Measurements from ENCODE around the gene PAQR4. TPM values are rescaled to one million over a fixed set of nuclear protein-coding genes. Genes with fewer than 3 reads are reported as not detected.

The PAQR4 gene
- total and polyA plus RNA-seq, 10 of the 15 experiments (the other 5 are each of a cell fraction or from before 2014, with no cell fraction given), result 0.39 to 31.8 (median 13.5) TPM

DNA sequence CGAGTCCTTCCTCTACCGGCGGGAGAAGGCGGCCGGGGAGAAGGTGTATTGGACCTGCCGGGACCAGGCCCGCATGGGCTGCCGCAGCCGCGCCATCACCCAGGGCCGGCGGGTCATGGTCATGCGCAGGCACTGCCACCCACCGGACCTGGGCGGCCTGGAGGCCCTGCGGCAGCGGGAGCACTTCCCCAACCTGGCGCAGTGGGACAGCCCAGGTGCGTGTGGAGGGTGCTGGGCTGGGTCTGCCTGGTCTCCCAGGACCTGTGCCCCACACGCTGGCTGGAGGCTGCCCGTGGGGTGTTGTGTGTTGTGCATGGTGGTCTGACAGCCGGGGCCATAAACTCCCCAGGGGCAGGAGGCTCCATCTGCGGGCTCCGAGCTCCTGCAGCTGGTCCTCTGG is 32.0 kb upstream of the PAQR4 start:
- DNase-seq (ENCODE audit: low read depth, low spot score) (no peak), FAIRE-seq (no peak), ATAC-seq (no peak)
- Histone ChIP-seq H3K4me3 (no peak overlapping the region), H3K79me2 (ENCODE audit: control insufficient read depth, insufficient read depth, low read length) (no peaks in the 10 kb centered on the region), H3K9ac (ENCODE audit: control insufficient read depth, insufficient read depth, low read length) (no peak overlapping the region), H2AFZ (ENCODE audit: control insufficient read depth, low read depth, low read length) (no peak overlapping the region), H3K4me2 (ENCODE audit: control insufficient read depth, insufficient read depth) (no peak overlapping the region), H3K4me1 (ENCODE audit: control insufficient read depth, insufficient read depth, low read length) (peaks cover 5% of the 10 kb centered on the region; the same call in 1 of the 2 replicates), H3K9me3 (replicated peaks; ENCODE audit: control insufficient read depth, insufficient read depth, low read length) (no peaks in the 10 kb centered on the region), H3K27ac (ENCODE audit: control insufficient read depth, insufficient read depth) (no peak overlapping the region), H3K36me3 (ENCODE audit: control insufficient read depth in 2 of 2, insufficient read depth in 2 of 2, low read length in 1 of 2) (peaks cover 10 to 16% of the 10 kb centered on the region in 2 experiments; a peak in 3 of 4 replicates), H3K27me3 (replicated peaks in 1 of 2; ENCODE audit: control insufficient read depth in 2 of 2, insufficient read depth in 2 of 2, low read length in 1 of 2) (no peaks in the 10 kb centered on the region), H4K20me1 (ENCODE audit: control insufficient read depth, insufficient read depth) (no peaks in the 10 kb centered on the region)
- WGBS (ENCODE audit: insufficient coverage, insufficient replicate concordance, low lambda C conversion rate, missing lambda C conversion rate), result 92% methylated on average over 22 of the region's 24 CpGs
- intact Hi-C loops (cut with micrococcal nuclease; ENCODE audit: unreplicated experiment) (no loop called here), in situ Hi-C loops (cut with MboI) (no loop called here)
- POLR2A ChIA-PET, result no interaction called here
- SMC1A ChIA-PET (ENCODE audit: uncharacterized antibody, unreplicated experiment), result no interaction called here
- CTCF ChIA-PET, result no interaction called here
- RAD21 ChIA-PET (ENCODE audit: unreplicated experiment), result no interaction called here
- BruUV-seq (replicated peaks), result no TSS peak
- no peak for TF ChIP-seq HCFC1 (IDR thresholded peaks at IDR 0.05; ENCODE audit: low read length)
- no peak for TF ChIP-seq CHD4 (IDR thresholded peaks at IDR 0.05)
- no peak for TF ChIP-seq ETV6 (conservative IDR thresholded peaks at IDR 0.05 in 1 of 2, IDR thresholded peaks at IDR 0.05 in 1 of 2; ENCODE audit: borderline replicate concordance in 1 of 2, low read depth in 1 of 2)
- no peak for TF ChIP-seq PAX8 (IDR thresholded peaks at IDR 0.05)
- TF ChIP-seq CBFB (IDR thresholded peaks at IDR 0.05; ENCODE audit: low read depth), result no peak
- TF ChIP-seq ZBED1 (IDR thresholded peaks at IDR 0.05; ENCODE audit: borderline replicate concordance), result no peak
- no peak for TF ChIP-seq PRDM15 (CRISPR knock-in tag; IDR thresholded peaks at IDR 0.05)
- TF ChIP-seq IKZF2 (IDR thresholded peaks at IDR 0.05), result no peak
- no peak for TF ChIP-seq STAT3 (IDR thresholded peaks at IDR 0.05; ENCODE audit: low read depth, low read length)
